ENCODE measurements around the gene EP300. TPM values are rescaled to one million over a fixed set of nuclear protein-coding genes. Genes with fewer than 3 reads are reported as not detected.
"Not testable (repeated sequence)": the region's sequence is repeated elsewhere in the genome, so short reads cannot be mapped to it uniquely, and the experiment has no call there.

Gene EP300
- total RNA-seq, 1 donor from 2014 or later, result 53.1 TPM

GRCh38 chr22:41094041-41094593 is 1.7 kb downstream of the EP300 start:
- Mint-ChIP-seq H3K4me3 (ENCODE audit: unreplicated experiment) (peak overlapping the region; percentile 94), H3K9me3 (ENCODE audit: low read depth) (no peaks in the 10 kb centered on the region), H3K4me1 (ENCODE audit: low read depth) (peaks cover 49% of the 10 kb centered on the region), H3K36me3 (ENCODE audit: low read depth) (peaks cover 2% of the 10 kb centered on the region), H3K27ac (ENCODE audit: unreplicated experiment) (peak overlapping the region; percentile 97), H3K27me3 (ENCODE audit: low read depth) (no peaks in the 10 kb centered on the region)
- TF ChIP-seq CTCF (IDR thresholded peaks at IDR 0.05), result no peak
- DNase-seq (ENCODE audit: low spot score), result no peak

- H3K4me3 Mint-ChIP-seq (ENCODE audit: unreplicated experiment), result peak overlapping the region; percentile 6
- H3K27ac Mint-ChIP-seq (ENCODE audit: unreplicated experiment), result peak overlapping the region; percentile 15
- peaks cover 2% of the 10 kb centered on the region for H3K36me3 Mint-ChIP-seq (ENCODE audit: low read depth)
- no peaks in the 10 kb centered on the region for H3K27me3 Mint-ChIP-seq (ENCODE audit: low read depth)
- no peaks in the 10 kb centered on the region for H3K9me3 Mint-ChIP-seq (ENCODE audit: low read depth)
- H3K4me1 Mint-ChIP-seq (ENCODE audit: low read depth), result peaks cover 59% of the 10 kb centered on the region
- DNase-seq (ENCODE audit: low spot score), result no peak
- TF ChIP-seq CTCF (IDR thresholded peaks at IDR 0.05), result no peak
Measured at GRCh38 chr22:41096391-41096790, 4.0 kb downstream of the EP300 start.

GRCh38 chr22:41096841-41097240 is 4.4 kb downstream of the EP300 start:
- TF ChIP-seq CTCF (IDR thresholded peaks at IDR 0.05), result no peak
- H3K36me3 Mint-ChIP-seq (ENCODE audit: low read depth), result no peaks in the 10 kb centered on the region
- H3K27ac Mint-ChIP-seq (ENCODE audit: unreplicated experiment), result peak overlapping the region; percentile 15

GRCh38 chr22:41099036-41099435 is 6.6 kb downstream of the EP300 start:
- no peak for DNase-seq (ENCODE audit: low spot score)
- H3K4me1 Mint-ChIP-seq (ENCODE audit: low read depth), result peaks cover 66% of the 10 kb centered on the region
- H3K4me3 Mint-ChIP-seq (ENCODE audit: unreplicated experiment), result no peak overlapping the region
- peak overlapping the region; percentile 27 for H3K27ac Mint-ChIP-seq (ENCODE audit: unreplicated experiment)
- H3K27me3 Mint-ChIP-seq (ENCODE audit: low read depth), result no peaks in the 10 kb centered on the region
- no peaks in the 10 kb centered on the region for H3K9me3 Mint-ChIP-seq (ENCODE audit: low read depth)
- H3K36me3 Mint-ChIP-seq (ENCODE audit: low read depth), result no peaks in the 10 kb centered on the region
- TF ChIP-seq CTCF (IDR thresholded peaks at IDR 0.05), result no peak

More at GRCh38 chr22:41096841-41097240, 4.4 kb downstream of the EP300 start:
- Mint-ChIP-seq H3K4me3 (ENCODE audit: unreplicated experiment) (no peak overlapping the region), H3K4me1 (ENCODE audit: low read depth) (peaks cover 59% of the 10 kb centered on the region), H3K27me3 (ENCODE audit: low read depth) (no peaks in the 10 kb centered on the region), H3K9me3 (ENCODE audit: low read depth) (no peaks in the 10 kb centered on the region)
- DNase-seq (ENCODE audit: low spot score), result no peak

- peaks cover 24% of the 10 kb centered on the region for H3K4me1 Mint-ChIP-seq (ENCODE audit: low read depth)
- H3K27me3 Mint-ChIP-seq (ENCODE audit: low read depth), result no peaks in the 10 kb centered on the region
- no peak for DNase-seq (ENCODE audit: low spot score)
- no peak overlapping the region for H3K4me3 Mint-ChIP-seq (ENCODE audit: unreplicated experiment)
- no peak for TF ChIP-seq CTCF (IDR thresholded peaks at IDR 0.05)
- H3K27ac Mint-ChIP-seq (ENCODE audit: unreplicated experiment), result peak overlapping the region; percentile 76
- no peaks in the 10 kb centered on the region for H3K9me3 Mint-ChIP-seq (ENCODE audit: low read depth)
- peaks cover 2% of the 10 kb centered on the region for H3K36me3 Mint-ChIP-seq (ENCODE audit: low read depth)
Measured at GRCh38 chr22:41106122-41106968, 14.0 kb downstream of the EP300 start.

GRCh38 chr22:41106969-41107325 is 14.6 kb downstream of the EP300 start:
- not testable (repeated sequence) for H3K27me3 Mint-ChIP-seq (ENCODE audit: low read depth); H3K4me3 Mint-ChIP-seq (ENCODE audit: unreplicated experiment); DNase-seq (ENCODE audit: low spot score); H3K9me3 Mint-ChIP-seq (ENCODE audit: low read depth); H3K36me3 Mint-ChIP-seq (ENCODE audit: low read depth)
- peak overlapping the region; percentile 61 for H3K27ac Mint-ChIP-seq (ENCODE audit: unreplicated experiment)
- H3K4me1 Mint-ChIP-seq (ENCODE audit: low read depth), result peaks cover 24% of the 10 kb centered on the region
